Thyroid gland (tissue), 4 donors: ENCODE data around the gene NXPH2. TPM values are rescaled to one million over a fixed set of nuclear protein-coding genes. Genes with fewer than 3 reads are reported as not detected.

ENCODE experiments used
- DNase-seq, 2 donors: peaks; one replicate each; pipeline ENCODE4 v3.0.0-alpha.2; 2019
- H3K27ac ChIP-seq, 3 donors: fragments of 200-600 bp; sonication (generic); 1 replicate in 2 of 3; 2 replicates in 1 of 3; pipeline ENCODE4 v1.5.1; 2016 to 2019; ENCODE audit warnings: mild to moderate bottlenecking in 1 of 3, moderate library complexity in 1 of 3
- H3K27me3 ChIP-seq: fragments of 200-600 bp; sonication (generic); one replicate; pipeline ENCODE4 v1.5.1; 2019
- H3K36me3 ChIP-seq, 2 donors: fragments of 200-600 bp; sonication (generic); one replicate each; pipeline ENCODE4 v1.5.1; 2016 to 2019
- H3K4me1 ChIP-seq, 2 donors: fragments of 200-600 bp; sonication (generic); one replicate each; pipeline ENCODE4 v1.5.1; 2017 to 2019
- H3K4me3 ChIP-seq, 3 donors: fragments of 200-600 bp; sonication (generic); replicated peaks in 1 of 3; 1 replicate in 2 of 3; 2 replicates in 1 of 3; pipeline ENCODE4 v1.5.1; 2016; ENCODE audit warnings: mild to moderate bottlenecking in 1 of 3
- H3K9me3 ChIP-seq: fragments of 200-600 bp; sonication (generic); one replicate; pipeline ENCODE4 v1.5.1; 2017
- CTCF ChIP-seq, 6 experiments: fragments of 200-600 bp in 3 of 6; fragments of 450-650 bp in 3 of 6; sonication (generic) in 3 of 6; IDR thresholded peaks; one replicate each; pipeline ENCODE4 v1.5.1; 2016 to 2019; ENCODE audit warnings: antibody characterized with exemption in 6 of 6, mild to moderate bottlenecking in 2 of 6, inconsistent platforms in 1 of 6, moderate library complexity in 1 of 6
- POLR2A ChIP-seq, 2 donors: fragments of 450-650 bp; IDR thresholded peaks; one replicate each; pipeline ENCODE4 v1.6.1; 2017; ENCODE audit warnings: antibody characterized with exemption in 2 of 2, mild to moderate bottlenecking in 2 of 2, moderate library complexity in 1 of 2
- WGBS, 2 donors: methylation state at CpG; one replicate each; pipeline ENCODE4 v1.1.5; 2017; 5-methylcytosine and 5-hydroxymethylcytosine counted together
- intact Hi-C: fragments of 100-400 bp; cut with DNase I; formaldehyde crosslinking; loops from one replicate; pipeline ENCODE4 v1.15.1; 2023
- total RNA-seq, 4 donors: library from RNA; depleted of rRNA; stranded (reverse); fragments of >200 nt; gene quantifications; one replicate each; pipeline ENCODE4 v1.2.3, GENCODE V29; 2016

Gene NXPH2
- total RNA-seq, 4 donors from 2014 or later: not detected

GRCh38 chr2:138777996-138778395 is 2.2 kb downstream of the NXPH2 start:
- intact Hi-C loops: no loop called here
- Histone ChIP-seq H3K9me3 (no peaks in the 10 kb centered on the region), H3K27ac (no peak overlapping the region), H3K4me1 (peaks cover 0 to 5% of the 10 kb centered on the region in 2 donors), H3K36me3 (no peaks in the 10 kb centered on the region), H3K4me3 (no peak overlapping the region), H3K27me3 (peaks cover 7% of the 10 kb centered on the region)
- no peak for DNase-seq
- 54 to 58% methylated on average over 2 of the region's 2 CpGs for WGBS, 2 donors
- TF ChIP-seq CTCF (IDR thresholded peaks at IDR 0.05) (no peak), POLR2A (IDR thresholded peaks at IDR 0.05) (no peak)

GRCh38 chr2:138775736-138776135 is 4.5 kb downstream of the NXPH2 start:
- DNase-seq: no peak
- H3K9me3 ChIP-seq: no peaks in the 10 kb centered on the region
- H3K27ac ChIP-seq: no peak overlapping the region
- TF ChIP-seq POLR2A (IDR thresholded peaks at IDR 0.05): no peak
- no peak for TF ChIP-seq CTCF (IDR thresholded peaks at IDR 0.05)
- intact Hi-C loops: no loop called here
- H3K27me3 ChIP-seq: peaks cover 7% of the 10 kb centered on the region
- H3K4me3 ChIP-seq: no peak overlapping the region
- WGBS, 2 donors: 54 to 64% methylated on average over 4 of the region's 4 CpGs
- no peaks in the 10 kb centered on the region for H3K36me3 ChIP-seq
- peaks cover 0 to 5% of the 10 kb centered on the region in 2 donors for H3K4me1 ChIP-seq

GRCh38 chr2:138771534-138771933 is 8.7 kb downstream of the NXPH2 start:
- no peak overlapping the region for H3K4me3 ChIP-seq
- TF ChIP-seq CTCF (IDR thresholded peaks at IDR 0.05): no peak
- TF ChIP-seq POLR2A (IDR thresholded peaks at IDR 0.05): no peak

GRCh38 chr2:138767101-138767500 is 13.1 kb downstream of the NXPH2 start:
- intact Hi-C loops: no loop called here
- TF ChIP-seq CTCF (IDR thresholded peaks at IDR 0.05) (no peak), POLR2A (IDR thresholded peaks at IDR 0.05) (no peak)
- DNase-seq: no peak
- Histone ChIP-seq H3K4me1 (no peaks in the 10 kb centered on the region), H3K27ac (no peak overlapping the region), H3K9me3 (no peaks in the 10 kb centered on the region), H3K36me3 (no peaks in the 10 kb centered on the region), H3K4me3 (no peak overlapping the region), H3K27me3 (no peaks in the 10 kb centered on the region)
- 55 to 96% methylated on average over 1 of the region's 1 CpG for WGBS, 2 donors

More at GRCh38 chr2:138771534-138771933, 8.7 kb downstream of the NXPH2 start:
- no peaks in the 10 kb centered on the region for H3K36me3 ChIP-seq
- no peaks in the 10 kb centered on the region for H3K9me3 ChIP-seq
- 72 to 78% methylated on average over 4 of the region's 4 CpGs for WGBS, 2 donors
- no peaks in the 10 kb centered on the region for H3K4me1 ChIP-seq
- no peak for DNase-seq
- H3K27ac ChIP-seq: no peak overlapping the region
- intact Hi-C loops: no loop called here
- H3K27me3 ChIP-seq: peaks cover 3% of the 10 kb centered on the region

GRCh38 chr2:138766464-138766863 is 13.7 kb downstream of the NXPH2 start:
- H3K4me1 ChIP-seq: no peaks in the 10 kb centered on the region
- no peaks in the 10 kb centered on the region for H3K27me3 ChIP-seq
- H3K4me3 ChIP-seq: no peak overlapping the region
- TF ChIP-seq CTCF (IDR thresholded peaks at IDR 0.05): no peak
- TF ChIP-seq POLR2A (IDR thresholded peaks at IDR 0.05): no peak
- H3K27ac ChIP-seq: no peak overlapping the region
- intact Hi-C loops: no loop called here
- no peak for DNase-seq
- no peaks in the 10 kb centered on the region for H3K36me3 ChIP-seq
- no peaks in the 10 kb centered on the region for H3K9me3 ChIP-seq
- WGBS, 2 donors: 78 to 86% methylated on average over 3 of the region's 3 CpGs
